ENCODE data around the gene SRRT.

DNA sequence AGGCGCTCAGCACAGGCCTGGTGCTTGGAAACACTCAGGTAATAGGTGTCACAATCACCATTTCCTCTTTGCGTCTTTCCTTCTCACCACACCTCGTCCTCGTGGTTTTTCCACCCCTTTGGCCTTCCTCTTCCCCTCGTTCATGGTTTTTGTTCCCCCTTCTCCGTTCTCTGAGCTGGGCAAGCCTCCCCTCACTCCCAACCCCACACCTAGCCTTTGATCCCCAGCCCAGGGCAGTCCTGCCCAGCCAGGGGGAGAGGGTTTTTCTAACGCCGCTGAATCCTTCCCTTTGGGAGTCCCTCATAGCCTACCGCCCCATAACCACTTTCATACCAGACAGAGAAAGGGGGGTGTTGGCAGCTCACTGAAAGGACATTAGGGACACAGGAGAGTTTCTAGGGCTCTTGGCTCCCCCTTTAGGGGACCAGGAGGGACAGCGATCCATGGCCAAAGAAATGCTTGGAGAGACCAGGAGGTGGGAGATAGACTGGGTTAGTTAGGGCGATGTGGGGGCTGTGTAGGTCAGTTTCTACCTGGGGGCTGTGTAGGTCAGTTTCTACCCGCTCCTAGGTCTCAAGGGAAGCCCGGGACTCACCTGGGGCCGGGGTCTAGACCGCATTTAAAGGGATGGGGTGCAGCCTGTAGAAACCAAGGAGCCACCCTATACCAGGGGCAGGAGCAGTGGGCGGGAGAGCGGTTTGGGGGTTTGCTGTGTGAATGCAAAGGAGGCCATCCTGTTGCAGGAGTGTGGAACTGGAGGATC lies 49.0 kb upstream of the SRRT start:
- no peak for TF ChIP-seq RELA (IDR thresholded peaks at IDR 0.05; ENCODE audit: borderline replicate concordance, partially characterized antibody)
- no peak for TF ChIP-seq SMAD1 (IDR thresholded peaks at IDR 0.05; ENCODE audit: low read depth, partially characterized antibody)
- TF ChIP-seq POLR2A (IDR thresholded peaks at IDR 0.05; ENCODE audit: low read depth, low read length): no peak
- TF ChIP-seq RCOR1 (conservative IDR thresholded peaks at IDR 0.05; ENCODE audit: low read depth, low read length): no peak
- no peak for TF ChIP-seq EP300 (IDR thresholded peaks at IDR 0.05; ENCODE audit: borderline replicate concordance in 1 of 2, control insufficient read depth in 1 of 2, low read depth in 2 of 2, low read length in 2 of 2)
- TF ChIP-seq, protein P1, sequence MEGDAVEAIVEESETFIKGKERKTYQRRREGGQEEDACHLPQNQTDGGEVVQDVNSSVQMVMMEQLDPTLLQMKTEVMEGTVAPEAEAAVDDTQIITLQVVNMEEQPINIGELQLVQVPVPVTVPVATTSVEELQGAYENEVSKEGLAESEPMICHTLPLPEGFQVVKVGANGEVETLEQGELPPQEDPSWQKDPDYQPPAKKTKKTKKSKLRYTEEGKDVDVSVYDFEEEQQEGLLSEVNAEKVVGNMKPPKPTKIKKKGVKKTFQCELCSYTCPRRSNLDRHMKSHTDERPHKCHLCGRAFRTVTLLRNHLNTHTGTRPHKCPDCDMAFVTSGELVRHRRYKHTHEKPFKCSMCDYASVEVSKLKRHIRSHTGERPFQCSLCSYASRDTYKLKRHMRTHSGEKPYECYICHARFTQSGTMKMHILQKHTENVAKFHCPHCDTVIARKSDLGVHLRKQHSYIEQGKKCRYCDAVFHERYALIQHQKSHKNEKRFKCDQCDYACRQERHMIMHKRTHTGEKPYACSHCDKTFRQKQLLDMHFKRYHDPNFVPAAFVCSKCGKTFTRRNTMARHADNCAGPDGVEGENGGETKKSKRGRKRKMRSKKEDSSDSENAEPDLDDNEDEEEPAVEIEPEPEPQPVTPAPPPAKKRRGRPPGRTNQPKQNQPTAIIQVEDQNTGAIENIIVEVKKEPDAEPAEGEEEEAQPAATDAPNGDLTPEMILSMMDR (IDR thresholded peaks at IDR 0.05 in 2 of 3, conservative IDR thresholded peaks at IDR 0.05 in 1 of 3; ENCODE audit: control insufficient read depth in 2 of 3, extremely low read depth in 1 of 3, insufficient read depth in 1 of 3, low read depth in 3 of 3, low read length in 3 of 3): no peak
- no peak for TF ChIP-seq SMC3 (IDR thresholded peaks at IDR 0.05; ENCODE audit: borderline replicate concordance, low read length)
